Activated CD4-positive, alpha-beta T cell treated with anti-CD3 and anti-CD28 coated beads, Interleukin-2, amount 50 U/mL, for 48 hours (primary cell): ENCODE results near the gene SPARCL1.
A peak's percentile ranks its signal among the peaks of the same experiment; 100 is the strongest.
"Not testable (repeated sequence)": the region's sequence is repeated elsewhere in the genome, so short reads cannot be mapped to it uniquely, and the experiment has no call there.

Experiments used
- DNase-seq, 2 experiments: peaks; one replicate each; pipeline ENCODE4 v3.0.0-alpha.2; 2020

Gene SPARCL1

DNA sequence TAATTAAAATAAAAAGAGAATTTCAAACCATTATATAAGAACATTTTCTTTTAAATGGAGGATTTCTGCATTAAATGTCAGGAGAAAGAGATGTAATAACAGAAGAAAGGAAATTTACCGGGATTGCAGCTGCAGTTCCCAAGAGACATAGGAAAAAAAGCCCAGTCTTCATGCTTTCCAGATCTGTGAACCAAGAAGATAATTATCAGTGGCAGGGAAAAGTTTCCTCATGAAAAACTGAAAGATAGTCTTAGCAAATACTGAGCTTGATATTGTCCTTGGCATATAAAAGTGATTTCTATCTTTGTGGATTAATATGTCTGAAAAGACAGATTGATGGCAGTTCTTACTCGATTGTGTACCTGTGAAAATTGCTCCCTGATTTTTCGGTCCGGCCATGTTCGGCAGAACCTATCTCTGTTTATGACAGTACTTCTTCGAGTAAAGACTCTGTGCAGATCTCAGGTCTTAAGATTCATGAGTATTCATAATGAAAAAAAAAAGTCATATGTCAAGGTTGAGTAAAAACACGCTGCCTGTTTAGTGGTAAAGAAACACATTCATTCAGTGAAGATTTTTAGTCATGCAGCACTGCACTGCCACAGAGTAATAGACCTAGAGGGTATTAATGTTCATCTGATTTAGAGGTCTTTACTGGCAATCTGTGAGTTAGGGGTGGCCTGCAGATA lies 29.6 kb downstream of the SPARCL1 start:
- peak in 1 of 2 experiments; percentile 16 for DNase-seq

DNA sequence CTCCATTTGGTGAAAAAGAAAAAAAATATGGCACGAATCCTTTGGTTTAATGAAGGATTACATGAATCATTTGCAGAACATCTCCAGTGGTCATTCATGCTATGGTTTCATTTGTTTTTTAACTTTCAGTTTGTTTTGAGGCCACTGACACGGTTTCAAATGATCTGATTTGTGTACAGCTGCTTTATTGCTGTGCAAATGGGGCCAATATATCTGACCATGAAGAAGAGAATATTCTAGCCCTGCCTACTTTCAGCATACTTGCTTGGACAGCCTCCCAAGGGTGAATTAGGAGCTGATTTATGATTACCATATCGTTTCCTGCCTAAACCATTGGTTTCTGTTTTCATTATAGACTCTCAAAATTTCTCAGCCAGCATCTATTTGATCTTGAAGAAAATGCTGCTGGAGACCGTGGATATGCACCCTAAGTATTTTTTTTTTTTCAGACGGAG lies 30.7 kb downstream of the SPARCL1 start:
- DNase-seq = no peak

DNA sequence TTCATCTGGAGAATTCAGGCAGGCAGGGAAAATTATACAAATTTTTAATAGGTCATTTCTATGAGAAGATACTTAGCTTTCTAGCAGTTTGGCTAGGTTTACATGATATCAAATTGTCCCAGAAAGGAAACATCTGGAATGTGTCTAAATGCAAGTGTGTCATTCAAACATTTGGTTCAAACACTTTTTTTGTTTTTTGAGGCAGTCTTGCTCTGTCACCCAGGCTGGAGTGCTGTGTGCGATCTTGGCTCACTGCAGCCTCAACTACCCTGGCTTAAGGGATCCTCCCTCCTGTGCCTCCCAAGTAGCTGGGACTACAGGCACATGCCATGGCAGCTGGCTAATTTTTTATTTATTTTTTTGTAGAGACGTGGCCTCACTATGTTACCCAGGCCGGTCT lies 31.6 kb downstream of the SPARCL1 start:
- DNase-seq = no peak

- peak; percentile 27 to 35 for DNase-seq
Observed at GRCh38 chr4:87497159-87497558, 32.0 kb downstream of the SPARCL1 start.

DNA sequence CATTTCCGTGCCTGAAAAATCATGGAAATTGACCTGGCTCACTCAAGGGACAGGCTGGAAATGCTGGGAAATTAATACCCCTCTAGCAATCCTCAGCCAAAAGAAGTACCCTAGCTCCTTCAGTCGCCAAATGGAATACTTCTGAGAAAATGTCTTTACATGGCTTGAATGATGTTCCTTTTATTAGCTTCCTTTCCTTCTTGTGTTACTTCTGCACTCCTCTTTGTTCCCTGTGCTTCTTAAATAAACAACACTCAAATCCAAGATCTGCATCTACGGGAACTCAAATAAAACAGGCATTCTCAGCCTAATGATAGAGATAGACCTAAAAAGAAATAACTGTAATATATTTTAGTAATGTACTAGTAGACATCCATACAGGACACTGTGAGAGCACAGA lies 36.1 kb downstream of the SPARCL1 start:
- no peak for DNase-seq

DNA sequence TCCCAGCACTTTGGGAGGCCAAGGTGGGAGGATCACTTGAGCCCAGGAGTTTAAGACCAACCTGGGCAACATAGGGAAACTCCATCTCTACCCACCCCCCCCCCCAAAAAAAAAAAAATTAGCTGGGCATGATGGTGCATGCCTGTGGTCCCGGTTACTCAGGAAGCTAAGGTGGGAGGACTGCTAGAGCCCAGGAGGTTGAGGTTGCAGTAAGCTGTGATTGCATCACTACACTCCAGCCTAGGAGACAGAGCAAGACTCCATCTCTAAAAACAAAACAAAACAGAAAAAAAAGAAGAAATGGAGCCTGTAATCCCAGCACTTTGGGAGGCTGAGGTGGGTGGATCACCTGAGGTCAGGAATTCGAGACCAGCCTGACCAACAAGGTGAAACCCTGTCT lies 37.3 kb downstream of the SPARCL1 start:
- DNase-seq = not testable (repeated sequence)

- no peak for DNase-seq
Observed at GRCh38 chr4:87491436-87491835, 37.7 kb downstream of the SPARCL1 start.

DNA sequence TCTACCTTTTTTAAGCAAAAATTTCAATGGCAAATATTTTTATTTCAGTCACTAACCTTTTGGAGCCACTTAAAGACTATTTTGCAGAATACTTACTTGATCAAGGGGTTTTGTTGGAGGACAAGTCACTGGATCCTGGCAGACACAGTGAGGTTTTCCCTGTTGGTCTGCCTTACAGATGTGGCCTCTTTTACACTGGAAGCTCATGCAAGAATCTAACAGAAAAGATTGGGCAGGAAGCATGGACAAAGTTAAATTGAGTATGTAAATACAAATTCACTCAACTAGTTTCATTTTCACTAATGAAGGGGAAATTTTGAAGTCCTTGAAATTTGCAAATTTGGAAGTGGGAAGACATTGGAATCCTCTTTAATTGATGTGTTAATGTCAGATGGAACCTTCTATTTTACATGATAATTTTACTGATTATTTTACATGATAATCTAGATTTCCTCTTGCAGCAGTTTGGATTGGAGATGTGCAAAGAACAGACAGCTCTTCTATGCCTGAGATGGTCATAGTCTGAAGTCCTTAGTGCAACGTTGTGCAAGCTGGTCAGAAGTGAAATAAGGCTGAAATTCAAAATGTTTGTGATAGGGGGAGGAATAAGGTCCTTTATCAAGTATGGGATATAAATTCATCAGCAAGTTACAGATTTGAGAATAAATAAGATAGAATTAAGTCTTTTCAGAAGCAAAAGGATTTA lies 38.4 kb downstream of the SPARCL1 start:
- DNase-seq = no peak

- no peak for DNase-seq
Observed at GRCh38 chr4:87489678-87490077, 39.5 kb downstream of the SPARCL1 start.

DNA sequence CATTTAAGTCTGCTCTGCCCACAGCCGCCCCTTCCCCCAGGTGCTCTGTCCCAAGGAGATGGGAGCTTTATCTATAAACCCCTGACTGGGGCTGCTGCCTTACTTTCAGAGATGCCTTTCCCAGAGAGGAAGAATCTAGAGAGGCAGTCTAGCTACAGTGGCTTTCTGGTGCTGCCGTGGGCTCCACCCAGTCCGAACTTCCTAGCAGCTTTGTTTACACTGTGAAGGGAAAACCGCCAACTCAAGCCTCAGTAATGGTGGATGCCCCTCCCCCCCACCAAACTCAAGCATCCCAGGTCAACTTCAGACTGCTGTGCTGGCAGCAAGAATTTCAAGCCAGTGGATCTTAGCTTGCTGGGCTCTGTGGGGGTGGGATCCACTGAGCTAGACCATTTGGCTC lies 40.5 kb downstream of the SPARCL1 start:
- DNase-seq = not testable (repeated sequence)

- not testable (repeated sequence) for DNase-seq
Observed at GRCh38 chr4:87483247-87483646, 45.9 kb downstream of the SPARCL1 start.

DNA sequence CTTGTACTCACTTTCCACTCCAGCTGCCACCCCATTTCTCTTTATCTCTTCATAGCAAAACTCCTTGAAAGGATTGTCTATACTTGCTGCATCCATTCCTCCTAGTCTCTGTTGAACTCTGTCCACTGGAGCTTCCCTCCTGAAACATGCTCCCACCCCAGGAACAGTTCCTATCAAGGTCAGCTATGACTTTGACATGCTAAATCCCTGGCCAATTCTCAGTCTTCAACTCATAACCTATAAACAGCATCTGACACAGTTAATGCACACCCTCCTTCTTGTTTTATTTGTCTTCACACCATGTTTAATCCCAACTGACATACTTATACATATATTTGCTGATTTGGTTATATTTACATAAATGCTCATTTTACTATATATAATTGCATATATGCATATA lies 47.8 kb downstream of the SPARCL1 start:
- DNase-seq = no peak

DNA sequence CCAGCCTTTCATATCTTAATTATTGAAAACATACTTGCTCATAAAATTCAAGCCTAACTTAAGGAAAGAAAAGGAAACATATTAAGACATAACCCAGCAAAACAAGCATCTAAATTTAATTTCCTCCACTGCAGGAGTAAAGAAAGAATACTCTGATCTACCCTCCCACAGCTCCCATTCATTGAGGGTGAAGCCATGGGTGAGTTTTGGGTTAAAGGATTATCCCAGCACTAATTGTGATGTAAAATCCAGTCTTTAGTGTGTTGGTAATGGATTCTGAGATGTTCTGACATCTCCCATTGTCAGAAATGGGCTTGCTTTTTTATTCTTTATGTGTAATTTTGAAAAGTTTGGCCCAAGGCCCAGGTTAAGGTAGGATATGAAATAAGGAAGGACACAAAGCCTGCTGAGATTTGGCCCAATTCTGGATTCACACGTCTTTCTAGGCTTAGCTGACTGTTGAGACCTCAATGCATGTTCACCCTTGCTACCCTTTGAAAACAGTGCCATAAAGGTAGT lies 50.4 kb downstream of the SPARCL1 start:
- no peak for DNase-seq

DNA sequence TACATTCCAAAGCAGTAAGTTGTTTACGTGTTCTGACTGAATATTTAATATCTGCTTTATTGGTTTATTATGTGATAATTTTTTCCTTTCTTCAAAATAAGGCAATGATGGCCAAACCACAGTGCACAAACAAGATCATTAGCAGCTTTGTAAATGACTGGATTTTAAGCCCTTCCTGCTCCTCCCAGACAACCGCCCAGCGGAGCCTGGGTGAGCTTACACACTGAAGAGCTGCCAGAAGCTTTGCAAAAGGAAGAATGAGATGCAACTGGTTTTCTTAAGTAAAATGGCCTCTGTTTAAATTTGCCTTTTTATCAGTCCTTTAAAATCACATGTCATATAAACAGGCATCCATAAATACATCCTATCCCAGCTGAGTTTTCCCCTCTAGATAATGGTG lies 52.2 kb downstream of the SPARCL1 start:
- no peak for DNase-seq

DNA sequence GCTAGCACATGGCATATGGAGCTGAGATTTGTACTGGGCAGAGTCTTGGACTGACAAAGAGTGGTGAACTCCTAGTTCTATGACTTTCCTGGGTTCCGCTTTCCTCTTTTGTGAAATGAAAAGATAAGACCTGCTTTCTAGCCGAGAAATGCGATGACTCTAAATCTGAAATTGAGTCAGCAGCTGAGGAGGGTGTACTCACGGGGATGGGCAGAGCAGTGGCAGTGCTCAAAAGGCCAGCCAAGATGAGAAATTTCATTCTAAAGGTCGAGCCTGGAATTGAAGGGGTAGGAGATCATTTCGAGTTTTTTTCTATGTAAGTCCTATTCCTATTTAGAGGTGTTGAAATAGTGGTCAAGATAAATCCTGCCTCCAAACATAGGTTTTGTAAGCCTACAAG lies 59.8 kb downstream of the SPARCL1 start:
- DNase-seq = no peak

- no peak for DNase-seq
Observed at GRCh38 chr4:87465739-87466366, 63.3 kb downstream of the SPARCL1 start.

GRCh38 chr4:87462102-87462501 lies 67.1 kb downstream of the SPARCL1 start:
- no peak for DNase-seq

GRCh38 chr4:87461281-87461700 lies 67.9 kb downstream of the SPARCL1 start:
- DNase-seq = no peak

DNA sequence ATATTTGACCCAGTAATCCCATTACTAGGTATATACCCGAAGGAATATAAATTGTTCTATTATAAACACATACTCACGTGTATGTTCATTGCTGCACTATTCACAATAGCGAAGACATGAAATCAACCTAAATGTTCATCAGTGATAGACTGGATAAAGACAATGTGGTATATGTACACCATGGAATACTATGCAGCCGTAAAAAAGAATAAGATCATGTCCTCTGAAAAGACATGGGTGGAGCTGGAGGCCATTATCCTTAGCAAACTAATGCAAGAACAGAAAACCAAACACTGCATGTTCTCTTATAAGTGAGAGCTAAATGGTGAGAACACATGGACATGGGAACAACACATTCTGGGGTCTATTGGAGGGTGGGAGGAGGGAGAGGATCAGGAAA lies 70.3 kb downstream of the SPARCL1 start:
- no peak for DNase-seq

- DNase-seq = no peak
Observed at GRCh38 chr4:87451537-87451936, 77.6 kb downstream of the SPARCL1 start.

DNA sequence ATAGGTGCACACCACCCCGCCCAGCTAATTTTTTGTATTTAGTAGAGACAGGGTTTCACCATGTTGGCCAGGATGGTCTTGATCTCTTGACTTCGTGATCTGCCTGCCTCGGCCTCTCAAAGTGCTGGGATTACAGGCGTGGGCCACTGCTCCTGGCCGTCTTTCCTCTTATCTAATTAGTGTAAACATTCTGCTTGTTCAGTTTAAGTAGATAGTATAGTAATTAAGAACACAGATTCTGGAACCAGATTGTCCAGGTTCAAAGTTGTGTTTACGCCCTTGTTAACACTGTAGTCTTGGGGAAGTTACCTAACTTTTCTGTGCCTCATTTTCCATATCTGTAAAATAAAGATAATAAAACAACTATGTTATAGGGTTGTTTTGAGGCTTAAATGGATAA lies 82.8 kb downstream of the SPARCL1 start:
- not testable (repeated sequence) for DNase-seq

GRCh38 chr4:87445964-87446363 lies 83.2 kb downstream of the SPARCL1 start:
- no peak for DNase-seq

- DNase-seq = no peak
Observed at GRCh38 chr4:87444741-87445140, 84.4 kb downstream of the SPARCL1 start.

GRCh38 chr4:87442889-87443288 lies 86.3 kb downstream of the SPARCL1 start:
- no peak for DNase-seq
